H9 (cell line): ENCODE measurements around the gene OR2F2. TPM values are rescaled to one million over a fixed set of nuclear protein-coding genes. Genes with fewer than 3 reads are reported as not detected.

ENCODE experiments used
- DNase-seq: peaks from one replicate; pipeline ENCODE4 v3.0.0-alpha.2; 2017
- H2AFZ ChIP-seq: one replicate; pipeline ENCODE4 v1.6.1; 2013; ENCODE audit warnings: mild to moderate bottlenecking, low read length, control low read depth, moderate library complexity
- H2AK5ac ChIP-seq: 2 replicates; pipeline ENCODE4 v1.6.1; 2013; ENCODE audit warnings: low read length, control low read depth, mixed read lengths; ENCODE audit not compliant: insufficient read length
- H2BK120ac ChIP-seq: one replicate; pipeline ENCODE4 v1.6.1; 2013; ENCODE audit warnings: low read depth, mild to moderate bottlenecking, low read length, control low read depth, inconsistent platforms; ENCODE audit not compliant: poor library complexity, severe bottlenecking
- H2BK12ac ChIP-seq: 2 replicates; pipeline ENCODE4 v1.6.1; 2013; ENCODE audit warnings: low read length, control low read depth, mixed read lengths, low read depth; ENCODE audit not compliant: insufficient read length
- H2BK15ac ChIP-seq: 2 replicates; pipeline ENCODE4 v1.6.1; 2013; ENCODE audit warnings: low read depth, low read length, control low read depth
- H2BK20ac ChIP-seq: one replicate; pipeline ENCODE4 v1.6.1; 2013; ENCODE audit warnings: low read depth, mild to moderate bottlenecking, low read length, control low read depth, inconsistent platforms; ENCODE audit not compliant: poor library complexity, severe bottlenecking
- H2BK5ac ChIP-seq: 2 replicates; pipeline ENCODE4 v1.6.1; 2013; ENCODE audit warnings: low read length, control low read depth, mixed read lengths; ENCODE audit not compliant: insufficient read length
- H3K14ac ChIP-seq: 2 replicates; pipeline ENCODE4 v1.6.1; 2013; ENCODE audit warnings: low read length, control low read depth; ENCODE audit not compliant: insufficient read depth
- H3K18ac ChIP-seq: 2 replicates; pipeline ENCODE4 v1.6.1; 2013; ENCODE audit warnings: low read depth, mild to moderate bottlenecking, mixed read lengths, low read length, control low read depth; ENCODE audit not compliant: insufficient read length
- H3K23ac ChIP-seq: 2 replicates; pipeline ENCODE4 v1.6.1; 2013; ENCODE audit warnings: low read length, control low read depth, mixed read lengths, low read depth; ENCODE audit not compliant: insufficient read length
- H3K23me2 ChIP-seq: 2 replicates; pipeline ENCODE4 v1.6.1; 2013; ENCODE audit warnings: low read depth, mild to moderate bottlenecking, mixed read lengths, low read length, control low read depth; ENCODE audit not compliant: insufficient read length, poor library complexity, severe bottlenecking
- H3K27ac ChIP-seq: 2 replicates; pipeline ENCODE4 v1.5.1; 2013; ENCODE audit warnings: low read length, control low read depth, mixed read lengths, low read depth; ENCODE audit not compliant: insufficient read length
- H3K27me3 ChIP-seq: 2 replicates; pipeline ENCODE4 v1.6.1; 2013; ENCODE audit warnings: low read length, control low read depth, inconsistent platforms; ENCODE audit not compliant: insufficient read depth
- H3K4ac ChIP-seq: 2 replicates; pipeline ENCODE4 v1.6.1; 2013; ENCODE audit warnings: low read depth, mild to moderate bottlenecking, control low read depth, inconsistent platforms, low read length, moderate library complexity
- H3K4me1 ChIP-seq: 2 replicates; pipeline ENCODE4 v1.6.1; 2013; ENCODE audit warnings: low read length, control low read depth, inconsistent platforms; ENCODE audit not compliant: insufficient read depth
- H3K4me2 ChIP-seq: 2 replicates; pipeline ENCODE4 v1.6.1; 2013; ENCODE audit warnings: low read length, control low read depth, mixed read lengths; ENCODE audit not compliant: insufficient read length, insufficient read depth
- H3K56ac ChIP-seq: 2 replicates; pipeline ENCODE4 v1.6.1; 2013; ENCODE audit warnings: low read depth, mild to moderate bottlenecking, mixed read lengths, low read length, control low read depth; ENCODE audit not compliant: insufficient read length
- H3K79me1 ChIP-seq: 2 replicates; pipeline ENCODE4 v1.6.1; 2013; ENCODE audit warnings: low read depth, mild to moderate bottlenecking, moderate library complexity, low read length, control low read depth, inconsistent platforms; ENCODE audit not compliant: insufficient read depth, poor library complexity, severe bottlenecking
- H3K79me2 ChIP-seq: 2 replicates; pipeline ENCODE4 v1.6.1; 2013; ENCODE audit warnings: low read length, control low read depth, inconsistent platforms; ENCODE audit not compliant: insufficient read depth
- H3K9ac ChIP-seq: 2 replicates; pipeline ENCODE4 v1.6.1; 2013; ENCODE audit warnings: low read length, control low read depth, mixed read lengths; ENCODE audit not compliant: insufficient read length; ENCODE audit errors: extremely low read depth
- H3K9me3 ChIP-seq: one replicate; pipeline ENCODE4 v1.6.1; 2013; ENCODE audit warnings: low read depth, low read length, inconsistent platforms; ENCODE audit not compliant: control insufficient read depth
- H3T11ph ChIP-seq: one replicate; pipeline ENCODE4 v1.6.1; 2013; ENCODE audit warnings: mild to moderate bottlenecking, low read length, control low read depth, inconsistent platforms
- H4K20me1 ChIP-seq: one replicate; pipeline ENCODE4 v1.6.1; 2013; ENCODE audit not compliant: control insufficient read depth, insufficient read length, insufficient read depth
- H4K5ac ChIP-seq: 2 replicates; pipeline ENCODE4 v1.6.1; 2013; ENCODE audit warnings: low read depth, mild to moderate bottlenecking, mixed read lengths, low read length, control low read depth; ENCODE audit not compliant: insufficient read length
- H4K8ac ChIP-seq: replicated peaks from 2 replicates; pipeline ENCODE4 v1.6.1; 2013; ENCODE audit warnings: low read length, control low read depth, mixed read lengths, low read depth; ENCODE audit not compliant: insufficient read length
- H4K91ac ChIP-seq: 2 replicates; pipeline ENCODE4 v1.6.1; 2013; ENCODE audit warnings: low read depth, mild to moderate bottlenecking, moderate library complexity, mixed read lengths, low read length, control low read depth; ENCODE audit not compliant: insufficient read length
- H3K27ac Mint-ChIP-seq, 3 experiments: 2 replicates in 2 of 3; 3 replicates in 1 of 3; pipeline ENCODE4 v1.8.0; 2020 to 2021; ENCODE audit warnings: mixed read lengths in 3 of 3, mild to moderate bottlenecking in 1 of 3, moderate library complexity in 1 of 3
- H3K27me3 Mint-ChIP-seq: 2 replicates; pipeline ENCODE4 v1.8.0; 2021; ENCODE audit warnings: low read depth, mild to moderate bottlenecking, moderate library complexity, mixed read lengths
- H3K36me3 Mint-ChIP-seq, 3 experiments: 2 replicates in 2 of 3; 3 replicates in 1 of 3; pipeline ENCODE4 v1.8.0; 2020 to 2021; ENCODE audit warnings: low read depth in 3 of 3, mixed read lengths in 3 of 3; ENCODE audit not compliant: insufficient read depth in 1 of 3
- H3K4me1 Mint-ChIP-seq, 2 experiments: 2 replicates each; pipeline ENCODE4 v1.8.0; 2020; ENCODE audit warnings: mixed read lengths in 2 of 2
- H3K4me3 Mint-ChIP-seq, 2 experiments: 2 replicates in 1 of 2; 3 replicates in 1 of 2; pipeline ENCODE4 v1.8.0; 2020 to 2021; ENCODE audit warnings: mild to moderate bottlenecking in 2 of 2, mixed read lengths in 2 of 2, moderate library complexity in 1 of 2
- H3K9me3 Mint-ChIP-seq, 2 experiments: 2 replicates in 1 of 2; 3 replicates in 1 of 2; pipeline ENCODE4 v1.8.0; 2020; ENCODE audit warnings: mild to moderate bottlenecking in 2 of 2, mixed read lengths in 2 of 2, moderate library complexity in 1 of 2
- CTCF ChIP-seq: fragments of 200-600 bp; sonication (generic); conservative IDR thresholded peaks from 3 replicates; pipeline ENCODE4 v1.8.0; 2021; ENCODE audit warnings: antibody characterized with exemption, mild to moderate bottlenecking
- WGBS: extraction: QIAGEN DNeasy Blood & Tissue Kit; methylation state at CpG from one replicate; pipeline ENCODE4 v1.1.7; 2013; ENCODE audit warnings: missing lambda C conversion rate, low lambda C conversion rate, mixed read lengths; ENCODE audit not compliant: insufficient read length; ENCODE audit errors: extremely low coverage; 5-methylcytosine and 5-hydroxymethylcytosine counted together
- total RNA-seq: library from RNA; stranded (reverse); gene quantifications from 2 replicates; pipeline ENCODE4 v1.2.1, GENCODE V29; 2021

OR2F2 gene
- total RNA-seq, 1 experiment from 2014 or later, result not detected

GRCh38 chr7:143890558-143890957 is 44.5 kb upstream of the OR2F2 start:
- Mint-ChIP-seq H3K36me3 (peaks cover 14 to 32% (median 24%) of the 10 kb centered on the region in 3 experiments), H3K9me3 (peaks cover 19 to 20% of the 10 kb centered on the region in 2 experiments), H3K27me3 (no peaks in the 10 kb centered on the region), H3K27ac (no peak overlapping the region), H3K4me3 (no peak overlapping the region), H3K4me1 (peaks cover 7 to 13% of the 10 kb centered on the region in 2 experiments)
- Histone ChIP-seq H2AK5ac (no peak overlapping the region), H3K9me3 (no peaks in the 10 kb centered on the region), H3K4me1 (no peaks in the 10 kb centered on the region), H3K27ac (no peak overlapping the region), H2BK20ac (no peak overlapping the region), H3K23me2 (no peaks in the 10 kb centered on the region), H3K79me2 (no peaks in the 10 kb centered on the region; the same call in 1 of the 2 replicates), H3K4ac (no peak overlapping the region), H4K5ac (no peak overlapping the region), H2BK15ac (no peak overlapping the region), H3K27me3 (no peaks in the 10 kb centered on the region), H2BK120ac (no peak overlapping the region), H3K14ac (no peak overlapping the region), H2BK5ac (no peak overlapping the region), H3T11ph (no peak overlapping the region), H4K8ac (no peak overlapping the region), H2BK12ac (no peak overlapping the region), H3K9ac (no peak overlapping the region), H3K4me2 (no peak overlapping the region), H3K18ac (no peak overlapping the region), H4K20me1 (no peaks in the 10 kb centered on the region), H3K56ac (no peak overlapping the region), H3K79me1 (no peaks in the 10 kb centered on the region), H3K23ac (no peak overlapping the region), H4K91ac (no peak overlapping the region), H2AFZ (no peak overlapping the region)
- no peak for DNase-seq
- no CpG with 5 or more reads among the region's 2 CpGs for WGBS
- no peak for TF ChIP-seq CTCF
